GM18508 (cell line): Measurements from ENCODE around the gene BHLHA15.

Source experiments
- ATAC-seq: cut with Tn5 transposase; IDR thresholded peaks from one replicate; pipeline ENCODE4 v1.9.1; 2021; ENCODE audit warnings: moderate number of reproducible peaks; ENCODE audit not compliant: insufficient read depth, unreplicated experiment

BHLHA15 gene

DNA sequence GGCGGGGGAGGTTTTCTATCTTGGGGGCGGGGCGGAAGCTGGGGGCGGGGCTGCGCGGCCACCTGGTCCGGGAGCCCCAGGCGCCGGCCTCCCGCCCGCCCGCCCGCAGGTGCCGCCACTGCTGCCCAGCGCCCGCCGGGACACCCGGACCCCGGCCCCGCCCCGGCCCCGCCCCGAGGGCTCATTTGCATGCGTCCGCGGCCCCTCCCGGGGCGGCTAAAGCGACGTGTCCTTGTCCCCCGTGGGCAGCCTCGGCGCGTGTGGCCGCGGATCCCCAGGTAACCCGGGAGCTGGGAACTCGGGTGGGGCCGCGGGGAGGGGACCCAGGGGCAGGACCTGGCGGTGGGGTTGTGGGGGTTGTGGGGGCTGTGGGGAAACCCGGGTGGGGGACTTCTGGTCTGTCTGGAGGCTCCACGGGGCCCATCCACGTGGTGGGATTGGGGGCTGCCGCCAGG, at the start of gene BHLHA15:
Gene BHLHA15, plus strand, starts transcription at position 219 of the 455 bp plus-strand sequence. CDS start 871 bp downstream, outside the sequence.
- no peak for ATAC-seq

GRCh38 chr7:98162758-98163157, 48.5 kb upstream of the BHLHA15 start:
- ATAC-seq: no peak

- no peak for ATAC-seq
Measured at GRCh38 chr7:98163269-98163668, 48.0 kb upstream of the BHLHA15 start.

GRCh38 chr7:98163704-98164494, 47.3 kb upstream of the BHLHA15 start:
- no peak for ATAC-seq

- ATAC-seq: no peak
Measured at GRCh38 chr7:98165827-98166667, 45.2 kb upstream of the BHLHA15 start.

DNA sequence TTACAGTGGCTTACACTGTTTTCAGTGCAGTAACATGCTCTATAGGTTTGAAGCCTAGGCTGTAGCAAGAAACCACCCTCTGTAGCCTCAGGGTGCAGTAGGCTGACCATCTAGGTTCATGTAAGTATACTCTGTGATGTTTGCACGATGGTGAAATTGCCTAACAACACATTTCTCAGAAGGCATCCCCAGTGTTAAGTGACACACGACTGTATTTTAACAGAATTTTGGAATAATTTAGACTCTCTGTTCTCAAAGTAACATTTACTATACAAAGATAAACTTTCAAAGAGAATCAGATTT, 44.6 kb upstream of the BHLHA15 start:
- ATAC-seq: no peak

- no peak for ATAC-seq
Measured at GRCh38 chr7:98167653-98168052, 43.6 kb upstream of the BHLHA15 start.

GRCh38 chr7:98168181-98168903, 42.9 kb upstream of the BHLHA15 start:
- ATAC-seq: peak; percentile 89

DNA sequence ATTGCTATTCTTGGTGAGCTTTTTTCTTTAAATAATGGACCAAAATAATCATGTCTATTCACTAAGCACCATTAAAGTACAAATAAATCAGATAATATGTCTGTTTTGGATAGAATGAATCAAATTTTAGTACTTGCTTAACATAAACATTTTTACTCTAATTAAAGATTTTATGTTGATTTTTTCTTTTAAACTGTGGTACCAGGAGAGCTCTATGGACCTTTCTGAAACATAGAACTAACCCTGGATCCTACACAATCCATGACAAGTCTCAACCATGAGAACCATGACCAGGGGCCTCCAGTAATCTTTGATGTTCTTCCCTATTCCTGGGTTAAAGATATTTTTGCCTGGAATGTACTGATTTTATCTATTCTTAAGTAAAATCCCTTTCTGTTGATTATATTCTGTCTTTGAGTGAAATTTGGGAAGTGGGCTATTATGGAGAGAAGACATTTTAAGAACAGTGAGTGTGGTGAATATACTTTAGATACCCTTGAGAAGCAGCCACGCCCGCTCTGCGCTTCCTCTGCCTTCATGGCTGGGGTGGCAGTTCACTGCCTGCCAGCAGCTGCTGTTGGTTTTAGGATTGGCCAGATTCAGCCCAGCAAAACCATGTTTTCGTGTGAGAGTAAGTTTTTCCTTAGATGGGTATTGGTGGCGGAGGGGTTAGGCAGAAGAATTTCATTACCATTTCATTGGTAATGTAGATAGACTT, 42.2 kb upstream of the BHLHA15 start:
- no peak for ATAC-seq

DNA sequence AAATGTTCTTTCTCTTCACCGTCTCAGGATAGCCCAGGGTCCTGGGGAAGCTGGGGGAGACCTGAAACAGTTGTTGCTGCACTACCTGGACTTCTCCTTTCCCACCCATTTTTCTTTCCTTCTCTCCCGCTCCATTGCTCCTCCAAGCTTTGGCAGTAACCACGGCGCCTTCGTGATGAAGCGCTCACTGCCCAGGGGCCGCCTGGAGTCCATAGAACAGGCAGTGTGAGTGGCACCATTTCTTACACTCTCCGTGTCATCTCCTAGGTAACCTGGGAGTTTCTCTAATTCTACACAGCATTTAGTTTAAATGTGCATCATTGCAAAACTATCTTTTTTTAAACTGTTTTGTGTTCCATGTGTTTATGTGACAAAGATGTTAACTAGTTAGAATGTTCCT, 40.3 kb upstream of the BHLHA15 start:
- ATAC-seq: no peak

GRCh38 chr7:98171449-98171848, 39.8 kb upstream of the BHLHA15 start:
- ATAC-seq: no peak

DNA sequence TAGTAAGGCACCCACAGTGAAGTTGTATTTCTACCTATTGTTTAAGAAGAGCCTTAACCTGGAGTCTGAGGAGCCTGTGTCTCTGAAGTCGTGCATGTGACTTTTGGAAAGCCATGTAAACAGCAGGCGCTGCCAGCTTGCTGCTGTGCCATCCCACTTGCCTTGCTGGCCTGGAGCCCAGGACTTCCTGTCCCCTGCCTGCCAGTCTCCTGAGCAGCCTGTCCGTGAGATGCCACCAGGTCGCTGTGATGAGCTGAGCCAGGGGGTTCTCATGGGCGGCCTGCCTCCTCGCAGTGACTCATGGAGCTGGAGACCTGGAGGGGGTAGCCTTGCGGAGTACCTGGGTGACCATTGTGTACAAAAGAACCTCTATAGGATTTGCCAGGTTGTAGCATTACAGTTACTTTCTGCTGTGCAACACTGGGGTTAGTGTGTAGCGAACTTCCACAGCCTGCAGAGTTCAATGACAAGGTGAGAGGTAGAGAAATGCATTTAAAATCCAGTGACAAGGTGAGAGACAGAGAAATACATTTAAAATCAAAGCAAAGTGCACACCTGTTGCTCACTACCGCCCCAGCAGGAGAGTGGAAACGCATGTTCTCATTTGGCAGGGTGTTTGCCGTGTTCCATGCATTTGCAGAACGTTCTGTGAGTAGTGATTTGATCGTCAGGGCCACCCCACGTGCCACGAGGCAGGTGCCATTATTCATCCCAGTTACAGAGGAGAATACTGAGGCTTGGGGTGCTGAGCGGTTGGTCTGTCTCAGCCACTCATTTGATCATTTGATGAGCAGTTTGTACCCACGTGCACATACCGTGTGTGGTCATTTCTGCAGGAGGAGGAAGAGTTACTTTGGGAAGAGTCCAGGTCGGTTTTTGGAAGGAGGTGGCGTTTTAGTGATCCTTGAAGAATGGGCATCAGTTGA, 36.6 kb upstream of the BHLHA15 start:
- no peak for ATAC-seq

GRCh38 chr7:98175260-98175940, 35.8 kb upstream of the BHLHA15 start:
- ATAC-seq: no peak

DNA sequence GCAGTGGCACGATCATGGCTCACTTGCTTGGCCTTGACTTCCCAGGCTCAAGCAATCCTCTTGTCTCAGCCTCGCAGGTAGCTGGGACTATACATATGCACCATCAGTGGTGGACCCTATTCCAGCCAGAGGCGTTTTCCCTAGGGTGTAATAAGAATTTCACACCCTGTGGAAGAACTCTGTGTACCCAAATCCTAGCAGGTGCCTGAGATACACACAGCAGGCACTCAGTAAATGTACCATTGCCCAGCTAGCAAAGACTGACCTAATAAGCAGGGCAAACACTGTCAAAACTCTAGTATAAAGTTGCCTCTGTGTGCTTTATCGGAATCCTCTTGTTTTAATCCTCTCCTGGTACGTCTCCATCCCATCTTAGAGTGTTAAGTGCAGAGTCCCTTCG, 33.7 kb upstream of the BHLHA15 start:
- no peak for ATAC-seq

DNA sequence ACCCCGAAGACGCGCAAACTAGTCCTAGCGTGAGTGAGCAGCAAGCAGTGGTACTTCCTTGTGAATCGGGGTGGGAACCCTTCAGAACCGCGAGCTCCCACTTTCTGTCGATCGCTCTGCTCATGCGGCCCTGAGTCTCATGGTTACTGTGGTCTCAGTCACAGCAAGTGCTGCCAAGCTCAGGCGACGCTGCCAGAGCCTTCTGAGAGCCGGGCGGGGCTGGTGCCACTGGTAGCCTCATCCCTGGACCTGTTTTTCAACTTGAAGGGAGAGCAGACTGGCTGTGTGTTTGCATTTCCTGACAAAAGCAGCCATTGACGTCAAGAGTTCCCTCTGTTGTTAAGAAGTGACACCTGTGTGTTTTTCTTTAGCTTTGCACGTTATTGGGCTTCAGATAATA, 32.9 kb upstream of the BHLHA15 start:
- no peak for ATAC-seq

GRCh38 chr7:98178762-98179490, 32.3 kb upstream of the BHLHA15 start:
- ATAC-seq: no peak

GRCh38 chr7:98180751-98181150, 30.5 kb upstream of the BHLHA15 start:
- no peak for ATAC-seq

- no peak for ATAC-seq
Measured at GRCh38 chr7:98185101-98185500, 26.1 kb upstream of the BHLHA15 start.
